Measurements from ENCODE around the gene UNKL. TPM values are rescaled to one million over a fixed set of nuclear protein-coding genes. Genes with fewer than 3 reads are reported as not detected.

Gene UNKL
- total RNA-seq, 1 experiment from 2014 or later, result 112 TPM

DNA sequence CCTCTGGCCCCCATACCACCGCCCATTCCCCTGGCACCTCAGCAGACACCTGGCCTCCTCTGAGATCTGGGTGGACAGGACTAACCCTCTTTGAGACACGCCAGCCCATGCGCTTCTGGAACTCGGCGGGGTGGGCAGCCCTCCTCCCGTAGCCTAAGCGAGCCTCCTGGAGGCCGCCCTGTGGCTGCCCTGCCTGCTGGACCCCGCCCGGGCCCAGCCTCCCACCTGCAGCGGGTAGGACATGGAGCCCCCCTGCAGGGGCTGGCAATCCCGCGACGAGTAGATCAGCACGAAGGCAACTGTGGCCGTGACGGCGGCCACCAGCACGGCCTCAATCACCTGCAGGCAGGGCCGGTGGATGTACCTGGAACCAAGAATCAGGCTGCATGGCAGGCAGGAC is 38.0 kb upstream of the UNKL start:
- H3K9me2 ChIP-seq (ENCODE audit: insufficient read depth), result no peaks in the 10 kb centered on the region
- no peak overlapping the region for H3K4me2 ChIP-seq
- no peaks in the 10 kb centered on the region for H4K20me1 ChIP-seq (ENCODE audit: insufficient read depth)
- no peak for DNase-seq
- H3K27me3 ChIP-seq (ENCODE audit: insufficient read depth, low read depth), result no peaks in the 10 kb centered on the region
- TF ChIP-seq EZH2 (IDR thresholded peaks at IDR 0.05; ENCODE audit: low read depth), result no peak
- TF ChIP-seq, protein P1, sequence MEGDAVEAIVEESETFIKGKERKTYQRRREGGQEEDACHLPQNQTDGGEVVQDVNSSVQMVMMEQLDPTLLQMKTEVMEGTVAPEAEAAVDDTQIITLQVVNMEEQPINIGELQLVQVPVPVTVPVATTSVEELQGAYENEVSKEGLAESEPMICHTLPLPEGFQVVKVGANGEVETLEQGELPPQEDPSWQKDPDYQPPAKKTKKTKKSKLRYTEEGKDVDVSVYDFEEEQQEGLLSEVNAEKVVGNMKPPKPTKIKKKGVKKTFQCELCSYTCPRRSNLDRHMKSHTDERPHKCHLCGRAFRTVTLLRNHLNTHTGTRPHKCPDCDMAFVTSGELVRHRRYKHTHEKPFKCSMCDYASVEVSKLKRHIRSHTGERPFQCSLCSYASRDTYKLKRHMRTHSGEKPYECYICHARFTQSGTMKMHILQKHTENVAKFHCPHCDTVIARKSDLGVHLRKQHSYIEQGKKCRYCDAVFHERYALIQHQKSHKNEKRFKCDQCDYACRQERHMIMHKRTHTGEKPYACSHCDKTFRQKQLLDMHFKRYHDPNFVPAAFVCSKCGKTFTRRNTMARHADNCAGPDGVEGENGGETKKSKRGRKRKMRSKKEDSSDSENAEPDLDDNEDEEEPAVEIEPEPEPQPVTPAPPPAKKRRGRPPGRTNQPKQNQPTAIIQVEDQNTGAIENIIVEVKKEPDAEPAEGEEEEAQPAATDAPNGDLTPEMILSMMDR (conservative IDR thresholded peaks at IDR 0.05), result no peak
- ChIA-PET POLR2A (ENCODE audit: unreplicated experiment) (no interaction called here), CTCF (no interaction called here)
- H3K4me3 ChIP-seq, result no peak overlapping the region
- H2AFZ ChIP-seq, result no peak overlapping the region
- no peaks in the 10 kb centered on the region for H3K36me3 ChIP-seq (ENCODE audit: low read depth)
- H3F3A ChIP-seq (ENCODE audit: insufficient read depth, low read depth), result no peaks in the 10 kb centered on the region
- no peaks in the 10 kb centered on the region for H3K9me3 ChIP-seq (ENCODE audit: insufficient read depth, low read depth)
- no TSS peak for BruUV-seq (replicated peaks)
- no peaks in the 10 kb centered on the region for H3K79me2 ChIP-seq (ENCODE audit: low read depth)
- intact Hi-C loops (cut with micrococcal nuclease; ENCODE audit: unreplicated experiment), result no loop called here
- H3K27ac ChIP-seq, result no peak overlapping the region
- no peaks in the 10 kb centered on the region for H3K4me1 ChIP-seq (replicated peaks; ENCODE audit: insufficient read depth)

GRCh38 chr16:1451702-1452392 is 37.3 kb upstream of the UNKL start:
- no peak overlapping the region for H2AFZ ChIP-seq
- H3K4me1 ChIP-seq (replicated peaks; ENCODE audit: insufficient read depth), result no peaks in the 10 kb centered on the region
- intact Hi-C loops (cut with micrococcal nuclease; ENCODE audit: unreplicated experiment), result no loop called here
- H3K79me2 ChIP-seq (ENCODE audit: low read depth), result no peaks in the 10 kb centered on the region
- TF ChIP-seq, protein P1 (conservative IDR thresholded peaks at IDR 0.05), result no peak
- no peak for TF ChIP-seq EZH2 (IDR thresholded peaks at IDR 0.05; ENCODE audit: low read depth)
- H3K27ac ChIP-seq, result no peak overlapping the region
- H3K9me3 ChIP-seq (ENCODE audit: insufficient read depth, low read depth), result no peaks in the 10 kb centered on the region
- H3K4me2 ChIP-seq, result no peak overlapping the region
- CTCF ChIA-PET, result no interaction called here
- no TSS peak for BruUV-seq (replicated peaks)
- H3F3A ChIP-seq (ENCODE audit: insufficient read depth, low read depth), result no peaks in the 10 kb centered on the region
- H3K4me3 ChIP-seq, result no peak overlapping the region
- no peak for DNase-seq
- no peaks in the 10 kb centered on the region for H3K9me2 ChIP-seq (ENCODE audit: insufficient read depth)
- no peaks in the 10 kb centered on the region for H4K20me1 ChIP-seq (ENCODE audit: insufficient read depth)
- H3K36me3 ChIP-seq (ENCODE audit: low read depth), result no peaks in the 10 kb centered on the region
- POLR2A ChIA-PET (ENCODE audit: unreplicated experiment), result no interaction called here
- H3K27me3 ChIP-seq (ENCODE audit: insufficient read depth, low read depth), result no peaks in the 10 kb centered on the region

- no TSS peak for BruUV-seq (replicated peaks)
- intact Hi-C loops (cut with micrococcal nuclease; ENCODE audit: unreplicated experiment), result no loop called here
- H3K36me3 ChIP-seq (ENCODE audit: low read depth), result no peaks in the 10 kb centered on the region
Measured at GRCh38 chr16:1450841-1451240, 36.3 kb upstream of the UNKL start.

More at GRCh38 chr16:1450841-1451240, 36.3 kb upstream of the UNKL start:
- H3F3A ChIP-seq (ENCODE audit: insufficient read depth, low read depth), result no peaks in the 10 kb centered on the region
- TF ChIP-seq, protein P1 (conservative IDR thresholded peaks at IDR 0.05), result no peak
- TF ChIP-seq EZH2 (IDR thresholded peaks at IDR 0.05; ENCODE audit: low read depth), result no peak
- DNase-seq, result no peak
- no peaks in the 10 kb centered on the region for H3K27me3 ChIP-seq (ENCODE audit: insufficient read depth, low read depth)
- no peak overlapping the region for H3K4me2 ChIP-seq
- no peaks in the 10 kb centered on the region for H4K20me1 ChIP-seq (ENCODE audit: insufficient read depth)
- no peaks in the 10 kb centered on the region for H3K4me1 ChIP-seq (replicated peaks; ENCODE audit: insufficient read depth)
- POLR2A ChIA-PET (ENCODE audit: unreplicated experiment), result no interaction called here
- no peak overlapping the region for H2AFZ ChIP-seq
- H3K27ac ChIP-seq, result no peak overlapping the region
- H3K79me2 ChIP-seq (ENCODE audit: low read depth), result no peaks in the 10 kb centered on the region
- H3K9me2 ChIP-seq (ENCODE audit: insufficient read depth), result no peaks in the 10 kb centered on the region
- CTCF ChIA-PET, result no interaction called here
- no peaks in the 10 kb centered on the region for H3K9me3 ChIP-seq (ENCODE audit: insufficient read depth, low read depth)
- no peak overlapping the region for H3K4me3 ChIP-seq

Measured in PC-9 (cell line).